ENCODE measurements around the gene MMP19.

DNA sequence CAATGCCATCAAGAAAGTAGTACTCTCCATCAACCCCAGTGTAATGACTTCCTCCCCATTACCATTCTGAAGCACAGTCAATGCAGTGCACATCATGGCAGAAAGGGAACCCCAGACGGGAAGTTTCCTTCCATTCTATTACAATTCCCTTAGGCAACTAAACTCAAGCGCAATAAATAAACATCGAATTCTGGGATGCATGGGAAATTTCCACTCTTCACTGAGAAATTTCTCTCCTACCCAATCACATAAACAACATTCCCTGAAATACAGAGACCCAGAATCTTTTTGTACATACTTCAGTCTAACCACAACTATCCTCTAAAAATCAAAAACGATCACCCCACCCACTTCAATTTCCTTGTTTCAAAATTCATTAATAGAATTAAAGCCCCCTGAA, 45.2 kb downstream of the MMP19 start:
- TF ChIP-seq, protein P1, sequence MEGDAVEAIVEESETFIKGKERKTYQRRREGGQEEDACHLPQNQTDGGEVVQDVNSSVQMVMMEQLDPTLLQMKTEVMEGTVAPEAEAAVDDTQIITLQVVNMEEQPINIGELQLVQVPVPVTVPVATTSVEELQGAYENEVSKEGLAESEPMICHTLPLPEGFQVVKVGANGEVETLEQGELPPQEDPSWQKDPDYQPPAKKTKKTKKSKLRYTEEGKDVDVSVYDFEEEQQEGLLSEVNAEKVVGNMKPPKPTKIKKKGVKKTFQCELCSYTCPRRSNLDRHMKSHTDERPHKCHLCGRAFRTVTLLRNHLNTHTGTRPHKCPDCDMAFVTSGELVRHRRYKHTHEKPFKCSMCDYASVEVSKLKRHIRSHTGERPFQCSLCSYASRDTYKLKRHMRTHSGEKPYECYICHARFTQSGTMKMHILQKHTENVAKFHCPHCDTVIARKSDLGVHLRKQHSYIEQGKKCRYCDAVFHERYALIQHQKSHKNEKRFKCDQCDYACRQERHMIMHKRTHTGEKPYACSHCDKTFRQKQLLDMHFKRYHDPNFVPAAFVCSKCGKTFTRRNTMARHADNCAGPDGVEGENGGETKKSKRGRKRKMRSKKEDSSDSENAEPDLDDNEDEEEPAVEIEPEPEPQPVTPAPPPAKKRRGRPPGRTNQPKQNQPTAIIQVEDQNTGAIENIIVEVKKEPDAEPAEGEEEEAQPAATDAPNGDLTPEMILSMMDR (IDR thresholded peaks at IDR 0.05): no peak
- TF ChIP-seq POLR2A (IDR thresholded peaks at IDR 0.05): no peak

Data from testis (tissue), 2 donors.